Upper lobe of right lung (tissue), 1 donor: Measurements from ENCODE around the gene BORCS5. TPM values are rescaled to one million over a fixed set of nuclear protein-coding genes. Genes with fewer than 3 reads are reported as not detected.
"Not testable (repeated sequence)": the region's sequence is repeated elsewhere in the genome, so short reads cannot be mapped to it uniquely, and the experiment has no call there.

Experiments used
- ATAC-seq: fragments of 200-7000 bp; cut with Tn5 transposase; one replicate; pipeline ENCODE4 v1.9.1; 2020; ENCODE audit warnings: mild to moderate bottlenecking, moderate library complexity
- DNase-seq: peaks from one replicate; pipeline ENCODE4 v3.0.0-alpha.2; 2020
- H3K27ac ChIP-seq: fragments of 200-600 bp; one replicate; pipeline ENCODE4 v1.8.0; 2022
- H3K27me3 ChIP-seq: fragments of 200-600 bp; one replicate; pipeline ENCODE4 v1.8.0; 2022; ENCODE audit warnings: mild to moderate bottlenecking
- H3K36me3 ChIP-seq: fragments of 200-600 bp; one replicate; pipeline ENCODE4 v1.8.0; 2022
- H3K4me1 ChIP-seq: fragments of 200-600 bp; one replicate; pipeline ENCODE4 v1.8.0; 2022
- H3K4me3 ChIP-seq: fragments of 200-600 bp; one replicate; pipeline ENCODE4 v1.8.0; 2022; ENCODE audit warnings: mild to moderate bottlenecking
- H3K9me3 ChIP-seq: fragments of 200-600 bp; one replicate; pipeline ENCODE4 v1.8.0; 2022
- CTCF ChIP-seq: fragments of 200-600 bp; IDR thresholded peaks from one replicate; pipeline ENCODE4 v1.8.0; 2022; ENCODE audit warnings: antibody characterized with exemption
- intact Hi-C: fragments of 100-400 bp; cut with DNase I; formaldehyde crosslinking; loops from one replicate; pipeline ENCODE4 v1.11.0; 2022
- total RNA-seq: library from RNA; stranded (reverse); fragmentation: NEBNext Ultra II Directional; extraction: Animal tissue kit (Norgen Biotek cat#: 25700); gene quantifications from one replicate; pipeline ENCODE4 v1.2.1, GENCODE V29; 2021
- donor health status: DM: no; HTN: yes; CAD: no; lungs with severe emphysema.

The BORCS5 gene
- total RNA-seq, 1 donor from 2014 or later, result 14.0 TPM

- H3K27me3 ChIP-seq, result no peaks in the 10 kb centered on the region
- TF ChIP-seq CTCF, result no peak
- intact Hi-C loops, result no loop called here
- no peaks in the 10 kb centered on the region for H3K9me3 ChIP-seq
- DNase-seq, result no peak
- no peak for ATAC-seq
- peaks cover 23% of the 10 kb centered on the region for H3K4me1 ChIP-seq
- H3K27ac ChIP-seq, result no peak overlapping the region
- no peaks in the 10 kb centered on the region for H3K36me3 ChIP-seq
- no peak overlapping the region for H3K4me3 ChIP-seq
These were observed 47.4 kb downstream of the BORCS5 start for GRCh38 chr12:12404297-12404696.

GRCh38 chr12:12405882-12406281, 49.0 kb downstream of the BORCS5 start:
- Histone ChIP-seq H3K4me1 (peaks cover 23% of the 10 kb centered on the region), H3K9me3 (no peaks in the 10 kb centered on the region), H3K4me3 (no peak overlapping the region), H3K27me3 (no peaks in the 10 kb centered on the region), H3K27ac (peak overlapping the region; percentile 72), H3K36me3 (no peaks in the 10 kb centered on the region)
- TF ChIP-seq CTCF, result no peak
- DNase-seq, result peak; percentile 81
- ATAC-seq, result peak; percentile 92
- intact Hi-C loops, result no loop called here

- H3K9me3 ChIP-seq, result no peaks in the 10 kb centered on the region
- no peak for DNase-seq
- no peaks in the 10 kb centered on the region for H3K27me3 ChIP-seq
- intact Hi-C loops, result no loop called here
- peaks cover 23% of the 10 kb centered on the region for H3K4me1 ChIP-seq
- no peak for TF ChIP-seq CTCF
- no peaks in the 10 kb centered on the region for H3K36me3 ChIP-seq
- H3K4me3 ChIP-seq, result no peak overlapping the region
- ATAC-seq, result no peak
- H3K27ac ChIP-seq, result peak overlapping the region; percentile 72
These were observed 49.9 kb downstream of the BORCS5 start for GRCh38 chr12:12406762-12407161.

GRCh38 chr12:12408265-12408690, 51.4 kb downstream of the BORCS5 start:
- DNase-seq (no peak), ATAC-seq (no peak)
- Histone ChIP-seq H3K9me3 (no peaks in the 10 kb centered on the region), H3K36me3 (no peaks in the 10 kb centered on the region), H3K27me3 (no peaks in the 10 kb centered on the region), H3K4me1 (peaks cover 19% of the 10 kb centered on the region), H3K4me3 (no peak overlapping the region), H3K27ac (no peak overlapping the region)
- no peak for TF ChIP-seq CTCF
- intact Hi-C loops, result no loop called here

- intact Hi-C loops, H3K27ac ChIP-seq, DNase-seq, H3K27me3 ChIP-seq, ATAC-seq, H3K36me3 ChIP-seq, H3K4me3 ChIP-seq, H3K9me3 ChIP-seq: not testable (repeated sequence)
- peaks cover 17% of the 10 kb centered on the region for H3K4me1 ChIP-seq
These were observed 52.5 kb downstream of the BORCS5 start for GRCh38 chr12:12409337-12409736.

GRCh38 chr12:12415886-12416285, 59.0 kb downstream of the BORCS5 start:
- Histone ChIP-seq H3K4me3 (no peak overlapping the region), H3K27me3 (no peaks in the 10 kb centered on the region), H3K4me1 (no peaks in the 10 kb centered on the region), H3K36me3 (no peaks in the 10 kb centered on the region), H3K27ac (no peak overlapping the region), H3K9me3 (no peaks in the 10 kb centered on the region)
- no peak for ATAC-seq
- intact Hi-C loops, result no loop called here
- TF ChIP-seq CTCF, result no peak
- no peak for DNase-seq

GRCh38 chr12:12419165-12419564, 62.3 kb downstream of the BORCS5 start:
- DNase-seq, H3K27me3 ChIP-seq, H3K36me3 ChIP-seq, H3K27ac ChIP-seq, intact Hi-C loops, H3K4me1 ChIP-seq, ATAC-seq, H3K4me3 ChIP-seq: not testable (repeated sequence)
- H3K9me3 ChIP-seq, result peaks cover 15% of the 10 kb centered on the region
